Calu3 (cell line): ENCODE results near the gene BRD9. TPM values are rescaled to one million over a fixed set of nuclear protein-coding genes. Genes with fewer than 3 reads are reported as not detected.
"Not testable (repeated sequence)": the region's sequence is repeated elsewhere in the genome, so short reads cannot be mapped to it uniquely, and the experiment has no call there.

Experiments
- BruUV-seq: library from RNA; stranded (reverse); fragments of 400-500 nt; replicated peaks from 2 replicates; lab custom pipeline; 2021; lab: Mats Ljungman, UMichigan
- CTCF ChIA-PET: fragments of 300-600 bp; sonication (Branson Sonifier 250); formaldehyde crosslinking; loops from one replicate; lab custom pipeline; 2022; ENCODE audit warnings: antibody characterized with exemption; lab: Charles Lee
- DNase-seq: peaks from one replicate; pipeline ENCODE4 v3.0.0; 2022
- H3K27ac Mint-ChIP-seq: one replicate; pipeline ENCODE4 v1.8.0; 2022; ENCODE audit warnings: mixed read lengths; ENCODE audit not compliant: unreplicated experiment
- H3K27me3 Mint-ChIP-seq: one replicate; pipeline ENCODE4 v1.8.0; 2022; ENCODE audit warnings: mixed read lengths; ENCODE audit not compliant: unreplicated experiment
- H3K36me3 Mint-ChIP-seq: one replicate; pipeline ENCODE4 v1.8.0; 2022; ENCODE audit warnings: mild to moderate bottlenecking, moderate library complexity, mixed read lengths; ENCODE audit not compliant: insufficient read depth, unreplicated experiment
- H3K4me1 Mint-ChIP-seq: one replicate; pipeline ENCODE4 v1.8.0; 2022; ENCODE audit warnings: mild to moderate bottlenecking, low read depth, mixed read lengths; ENCODE audit not compliant: unreplicated experiment
- H3K4me3 Mint-ChIP-seq: one replicate; pipeline ENCODE4 v1.8.0; 2022; ENCODE audit warnings: mild to moderate bottlenecking, low read depth, moderate library complexity, mixed read lengths; ENCODE audit not compliant: unreplicated experiment
- H3K9me3 Mint-ChIP-seq: one replicate; pipeline ENCODE4 v1.8.0; 2022; ENCODE audit warnings: low read depth, mixed read lengths; ENCODE audit not compliant: unreplicated experiment
- intact Hi-C: fragments of 100-400 bp; cut with micrococcal nuclease; formaldehyde crosslinking; loops from one replicate; pipeline ENCODE4 v1.10.0; 2022; ENCODE audit not compliant: unreplicated experiment
- total RNA-seq: library from RNA; stranded (reverse); gene quantifications from 2 replicates; pipeline ENCODE4 v1.2.3, GENCODE V29; 2022
- TF ChIP-seq, protein P1 (sequence below): fragments of 200-600 bp; IDR thresholded peaks from one replicate; pipeline ENCODE4 v1.8.0; 2022; ENCODE audit warnings: antibody characterized with exemption; ENCODE audit not compliant: unreplicated experiment

The BRD9 gene
- total RNA-seq, 1 experiment from 2014 or later = 64.1 TPM

DNA sequence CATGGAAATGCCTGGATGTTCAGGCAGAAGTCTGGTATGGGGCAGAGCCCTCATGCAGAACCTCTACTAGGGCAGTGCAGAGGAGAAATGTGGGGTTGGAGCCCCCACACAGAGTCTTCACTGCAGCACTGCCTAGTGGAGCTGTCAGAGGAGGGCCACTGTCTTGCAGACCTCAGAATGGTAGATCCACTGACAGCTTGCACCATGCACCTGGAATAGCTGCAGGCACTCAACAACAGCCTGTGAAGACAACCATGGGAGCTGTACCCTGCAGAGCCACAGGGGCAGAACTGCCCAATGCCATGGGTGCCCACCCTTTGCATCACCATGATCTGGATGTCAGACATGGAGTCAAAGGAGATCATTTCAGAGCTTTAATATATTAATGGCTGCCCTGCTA is 37.0 kb upstream of the BRD9 start:
- Mint-ChIP-seq H3K4me1 (no peaks in the 10 kb centered on the region), H3K36me3 (no peaks in the 10 kb centered on the region), H3K4me3 (no peak overlapping the region), H3K27ac (no peak overlapping the region), H3K27me3 (peaks cover 16% of the 10 kb centered on the region), H3K9me3 (no peaks in the 10 kb centered on the region)
- no TSS peak for BruUV-seq
- CTCF ChIA-PET = no interaction called here
- DNase-seq = no peak
- TF ChIP-seq, protein P1, sequence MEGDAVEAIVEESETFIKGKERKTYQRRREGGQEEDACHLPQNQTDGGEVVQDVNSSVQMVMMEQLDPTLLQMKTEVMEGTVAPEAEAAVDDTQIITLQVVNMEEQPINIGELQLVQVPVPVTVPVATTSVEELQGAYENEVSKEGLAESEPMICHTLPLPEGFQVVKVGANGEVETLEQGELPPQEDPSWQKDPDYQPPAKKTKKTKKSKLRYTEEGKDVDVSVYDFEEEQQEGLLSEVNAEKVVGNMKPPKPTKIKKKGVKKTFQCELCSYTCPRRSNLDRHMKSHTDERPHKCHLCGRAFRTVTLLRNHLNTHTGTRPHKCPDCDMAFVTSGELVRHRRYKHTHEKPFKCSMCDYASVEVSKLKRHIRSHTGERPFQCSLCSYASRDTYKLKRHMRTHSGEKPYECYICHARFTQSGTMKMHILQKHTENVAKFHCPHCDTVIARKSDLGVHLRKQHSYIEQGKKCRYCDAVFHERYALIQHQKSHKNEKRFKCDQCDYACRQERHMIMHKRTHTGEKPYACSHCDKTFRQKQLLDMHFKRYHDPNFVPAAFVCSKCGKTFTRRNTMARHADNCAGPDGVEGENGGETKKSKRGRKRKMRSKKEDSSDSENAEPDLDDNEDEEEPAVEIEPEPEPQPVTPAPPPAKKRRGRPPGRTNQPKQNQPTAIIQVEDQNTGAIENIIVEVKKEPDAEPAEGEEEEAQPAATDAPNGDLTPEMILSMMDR = no peak
- intact Hi-C loops = no loop called here

DNA sequence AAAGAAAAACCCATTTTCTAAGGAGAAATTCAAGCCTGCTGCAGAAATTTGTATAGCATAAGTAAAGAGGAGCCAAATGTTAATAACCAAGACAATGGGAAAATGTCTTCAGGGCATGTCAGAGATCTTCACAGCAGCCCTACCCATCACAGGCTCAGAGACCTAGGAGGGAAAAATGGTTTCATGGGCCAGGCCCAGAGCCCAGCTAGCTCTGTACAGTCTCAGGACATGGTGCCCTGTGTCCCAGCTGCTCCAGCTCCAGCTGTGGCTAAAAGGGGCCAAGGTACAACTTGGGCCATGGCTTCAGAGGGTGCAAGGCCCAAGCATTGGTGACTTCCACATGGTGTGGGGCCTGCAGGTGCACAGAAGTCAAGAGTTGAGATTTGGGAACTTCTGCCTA is 36.6 kb upstream of the BRD9 start:
- H3K4me1 Mint-ChIP-seq, H3K27ac Mint-ChIP-seq, H3K4me3 Mint-ChIP-seq, H3K36me3 Mint-ChIP-seq, H3K9me3 Mint-ChIP-seq, intact Hi-C loops, BruUV-seq, DNase-seq: not testable (repeated sequence)
- CTCF ChIA-PET = interaction anchor here (0.5 kb wide), 1 partner anchor 678 kb away, joined by 3 read pairs; no protein-coding TSS in a partner anchor
- H3K27me3 Mint-ChIP-seq = peaks cover 16% of the 10 kb centered on the region

DNA sequence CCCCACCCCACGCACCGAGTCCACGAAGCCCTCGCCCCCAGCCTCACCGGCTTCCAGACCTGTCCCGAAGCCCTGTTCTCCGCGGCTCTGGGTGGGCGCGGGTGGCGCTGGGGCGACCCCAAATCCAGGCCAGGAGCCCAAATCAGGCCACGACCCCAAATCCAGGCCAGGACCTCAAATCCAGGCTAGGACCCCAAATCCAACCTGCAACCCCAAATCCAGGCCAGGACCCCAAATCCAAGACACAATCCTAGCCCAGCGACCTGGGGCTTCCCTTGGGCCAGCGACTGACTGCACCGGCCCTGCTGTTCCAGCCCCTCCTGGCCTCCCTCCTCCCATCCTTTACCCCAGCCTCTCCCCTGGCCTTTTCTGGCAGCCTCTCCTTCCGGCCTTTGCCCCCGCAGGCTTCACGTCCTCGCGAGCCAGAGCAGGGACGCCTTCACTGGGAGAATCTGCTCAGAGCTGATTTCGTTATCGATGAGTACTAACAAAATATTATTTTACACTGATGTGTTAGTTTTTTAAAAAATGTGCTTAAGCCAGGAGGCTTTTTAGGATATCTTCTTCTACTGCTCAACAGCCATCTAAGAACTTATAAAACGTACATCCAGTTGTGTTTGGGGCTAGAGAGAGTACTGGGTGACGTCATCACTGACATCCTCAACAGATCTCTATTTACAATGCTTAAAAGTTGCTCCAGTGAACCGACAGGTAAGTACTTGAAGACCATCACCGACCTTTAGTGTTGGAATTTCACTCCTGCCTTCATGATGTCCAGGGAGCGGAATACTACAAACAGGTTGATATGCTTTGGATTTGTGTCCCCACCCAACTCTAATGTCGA is 34.8 kb upstream of the BRD9 start:
- Mint-ChIP-seq H3K4me3 (no peak overlapping the region), H3K27ac (no peak overlapping the region), H3K4me1 (no peaks in the 10 kb centered on the region), H3K36me3 (no peaks in the 10 kb centered on the region), H3K9me3 (no peaks in the 10 kb centered on the region), H3K27me3 (peaks cover 8% of the 10 kb centered on the region)
- CTCF ChIA-PET = no interaction called here
- TF ChIP-seq, protein P1 = no peak
- DNase-seq = no peak
- intact Hi-C loops = no loop called here
- no TSS peak for BruUV-seq

DNA sequence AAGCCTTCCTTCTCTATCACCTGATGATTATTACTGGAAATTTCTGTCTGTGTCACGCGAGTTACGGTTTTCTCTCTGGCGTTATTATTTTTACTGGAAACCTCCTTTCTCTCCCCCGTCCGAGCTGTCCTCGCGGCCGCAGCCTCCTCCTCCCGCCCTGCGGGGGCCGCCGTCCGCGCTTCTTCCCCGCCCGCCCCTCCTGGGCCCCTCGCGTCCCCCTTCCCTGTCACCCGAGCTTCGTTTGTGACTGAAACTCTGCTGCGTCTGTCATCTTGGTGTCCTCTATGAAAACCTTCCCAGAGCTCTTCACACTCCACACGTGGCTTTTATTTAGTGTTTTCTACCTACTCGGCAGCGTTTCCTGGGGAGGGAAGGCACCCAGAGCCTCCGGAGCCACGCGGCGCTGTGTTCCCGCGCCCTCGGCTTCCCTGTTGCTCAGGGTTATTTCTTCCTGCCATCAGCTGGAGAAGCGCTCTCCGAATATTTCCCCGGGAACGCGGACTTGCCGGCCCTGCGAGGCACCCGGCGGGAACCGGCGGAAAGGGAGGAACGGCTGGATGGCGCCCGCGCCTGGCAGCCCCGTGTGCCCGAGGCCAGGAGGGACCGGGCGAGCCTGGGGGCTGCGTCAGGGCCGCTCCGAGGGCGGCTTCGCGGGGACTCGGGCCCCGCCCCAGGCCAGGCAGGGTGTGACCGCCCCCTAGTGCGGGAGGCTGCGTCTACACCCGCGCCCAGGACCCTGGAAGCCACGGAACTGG is 34.0 kb upstream of the BRD9 start:
- no peaks in the 10 kb centered on the region for H3K4me1 Mint-ChIP-seq
- no peak overlapping the region for H3K27ac Mint-ChIP-seq
- H3K9me3 Mint-ChIP-seq = no peaks in the 10 kb centered on the region
- no peaks in the 10 kb centered on the region for H3K27me3 Mint-ChIP-seq
- TF ChIP-seq, protein P1 = no peak
- intact Hi-C loops = no loop called here
- no peak for DNase-seq
- CTCF ChIA-PET = no interaction called here
- H3K4me3 Mint-ChIP-seq = no peak overlapping the region
- BruUV-seq = no TSS peak
- H3K36me3 Mint-ChIP-seq = no peaks in the 10 kb centered on the region
